ENCODE results near the gene PAXX. TPM values are rescaled to one million over a fixed set of nuclear protein-coding genes. Genes with fewer than 3 reads are reported as not detected.

PAXX gene
- total RNA-seq, result 10 to 100 TPM; 67.0 to 67.8 TPM
- polyA plus RNA-seq (2013, experiment 1 of 2), result 99.9 TPM
- polyA plus RNA-seq (2013, experiment 2 of 2), result 104 TPM
- total RNA-seq, result 19.4 to 97.3 (median 42.7) reads per million in 172 experiments

DNA sequence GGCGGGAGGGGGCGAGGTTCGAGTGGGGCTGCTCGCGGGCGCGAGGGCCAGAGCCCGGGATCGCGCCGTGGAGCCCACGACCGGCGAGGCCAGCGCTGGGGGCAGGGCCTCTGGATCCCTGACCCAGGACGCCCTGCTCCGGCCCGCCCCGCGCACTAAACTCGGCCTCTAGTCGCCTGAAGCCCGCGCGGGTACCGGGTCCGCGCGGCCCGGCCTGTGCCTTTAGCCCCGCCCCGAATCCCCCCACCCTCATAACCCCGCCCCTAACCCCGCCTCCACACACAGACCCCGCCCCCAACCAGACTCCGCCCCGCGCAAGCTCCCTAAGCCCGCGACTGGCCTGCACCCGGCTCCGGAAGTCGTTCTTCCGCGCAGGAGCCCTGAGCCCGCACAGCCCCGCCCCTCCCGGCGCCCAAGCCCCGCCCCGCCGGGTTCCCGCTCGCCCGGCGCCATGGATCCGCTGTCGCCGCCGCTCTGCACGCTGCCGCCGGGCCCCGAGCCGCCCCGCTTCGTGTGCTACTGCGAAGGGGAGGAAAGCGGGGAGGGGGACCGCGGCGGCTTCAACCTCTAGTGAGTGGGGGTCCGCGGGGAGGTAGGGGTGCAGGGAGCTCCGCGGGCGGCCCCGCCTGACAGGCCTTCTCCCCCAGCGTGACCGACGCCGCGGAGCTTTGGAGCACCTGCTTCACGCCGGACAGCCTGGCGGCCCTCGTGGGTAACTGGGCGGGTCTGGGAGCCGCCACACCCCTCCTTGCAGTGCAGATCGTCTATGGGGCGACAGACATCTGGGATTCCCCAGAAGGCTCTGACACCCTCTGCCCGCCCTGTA is at the start of gene PAXX:
PAXX (plus strand) TSS at position 430 of the 826 bp plus-strand sequence; CDS start at position 452, 22 bp downstream.
- H3K4me3 Mint-ChIP-seq, result peak within 1 kb of the TSS; percentile 91
- TF ChIP-seq CTCF (IDR thresholded peaks at IDR 0.05), result no peak
- intact Hi-C loops (cut with DNase I, micrococcal nuclease), result loop anchor here (1.0 to 5.0 kb wide), 4 partner anchors 13 to 415 kb away; no protein-coding TSS in a partner anchor
- peak; percentile 91 for ATAC-seq (ENCODE audit: poor library complexity)
- peaks cover 8% of the 10 kb centered on the region for H3K27me3 Mint-ChIP-seq
- Histone ChIP-seq H3K4me3 (ENCODE audit: low read length) (peak within 1 kb of the TSS; percentile 89), H3K27ac (ENCODE audit: low read depth in 1 of 2, low read length in 2 of 2) (peak within 1 kb of the TSS; percentile 57 to 76), H3K9me3 (ENCODE audit: control insufficient read depth in 1 of 2, insufficient read depth in 1 of 2, low read length in 2 of 2) (no peaks in the 10 kb centered on the region), H3K27me3 (ENCODE audit: control insufficient read depth in 1 of 2, insufficient read depth in 2 of 2, low read length in 2 of 2) (no peaks in the 10 kb centered on the region), H3K36me3 (ENCODE audit: insufficient read depth, low read length) (peaks cover 10% of the 10 kb centered on the region), H3K4me1 (ENCODE audit: insufficient read depth, low read length) (peaks cover 51% of the 10 kb centered on the region)
- CTCF ChIA-PET, result interaction anchor here (0.8 to 2.4 kb wide), 6 partner anchors 16 to 150 kb away, joined by 3 to 11 read pairs (median 4); partner anchors contain the start of genes AJM1 and NPDC1
- peak; percentile 89 to 97 (median 94) for DNase-seq
- H3K4me1 Mint-ChIP-seq (ENCODE audit: low read depth), result peaks cover 35% of the 10 kb centered on the region
- peak within 1 kb of the TSS; percentile 82 for H3K27ac Mint-ChIP-seq
- H3K36me3 Mint-ChIP-seq (ENCODE audit: low read depth), result peaks cover 8% of the 10 kb centered on the region
- no peaks in the 10 kb centered on the region for H3K9me3 Mint-ChIP-seq
- POLR2A ChIA-PET, result interaction anchor here (0.6 to 3.0 kb wide), 18 partner anchors 14 to 185 kb away, joined by 3 to 17 read pairs (median 4); partner anchors contain the start of genes ABCA2, C8G, FBXW5 and RABL6

DNA sequence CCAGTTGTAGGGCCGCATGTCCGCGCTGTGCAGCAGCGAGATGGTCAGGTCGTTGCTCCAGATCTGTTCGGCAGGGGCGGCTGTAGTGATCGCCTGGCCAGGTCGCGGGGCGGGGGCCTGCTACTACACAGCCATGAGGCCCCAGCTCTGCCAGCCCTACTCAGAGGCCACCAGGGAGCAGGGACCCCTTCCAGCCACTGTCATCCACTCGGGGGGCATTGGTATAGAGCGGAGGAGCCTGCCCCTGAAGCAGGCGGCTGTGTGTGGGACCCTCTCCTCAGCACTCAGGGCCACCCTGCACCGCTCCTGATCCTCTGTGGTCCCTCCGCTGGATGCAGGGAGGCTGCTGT is 49.4 kb upstream of the PAXX start:
- H3K4me3 Mint-ChIP-seq, result peak overlapping the region; percentile 69
- H3K9me3 Mint-ChIP-seq, result no peaks in the 10 kb centered on the region
- Histone ChIP-seq H3K27me3 (ENCODE audit: control insufficient read depth in 1 of 2, insufficient read depth in 2 of 2, low read length in 2 of 2) (no peaks in the 10 kb centered on the region), H3K36me3 (ENCODE audit: insufficient read depth, low read length) (peaks cover 34% of the 10 kb centered on the region), H3K4me3 (ENCODE audit: low read length) (no peak overlapping the region), H3K9me3 (ENCODE audit: control insufficient read depth in 1 of 2, insufficient read depth in 1 of 2, low read length in 2 of 2) (peaks cover 0 to 2% of the 10 kb centered on the region in 2 experiments), H3K4me1 (ENCODE audit: insufficient read depth, low read length) (peaks cover 36% of the 10 kb centered on the region), H3K27ac (ENCODE audit: low read depth in 1 of 2, low read length in 2 of 2) (no peak overlapping the region)
- peaks cover 5% of the 10 kb centered on the region for H3K4me1 Mint-ChIP-seq (ENCODE audit: low read depth)
- no peak for ATAC-seq (ENCODE audit: poor library complexity)
- DNase-seq, result no peak
- ChIA-PET CTCF (interaction anchor here (1.0 to 1.5 kb wide), 2 partner anchors 57 to 61 kb away, joined by 5 read pairs; partner anchors contain the start of gene TRAF2), POLR2A (no interaction called here)
- intact Hi-C loops (cut with DNase I, micrococcal nuclease), result loop anchor here (5.0 to 10.0 kb wide), 2 partner anchors 76 to 98 kb away; partner anchors contain the start of genes AJM1 (in 1 of the 2), EDF1 (in 1 of the 2) and PHPT1 (in 1 of the 2)
- H3K27ac Mint-ChIP-seq, result no peak overlapping the region
- H3K36me3 Mint-ChIP-seq (ENCODE audit: low read depth), result peaks cover 25% of the 10 kb centered on the region
- no peak for TF ChIP-seq CTCF (IDR thresholded peaks at IDR 0.05)
- no peaks in the 10 kb centered on the region for H3K27me3 Mint-ChIP-seq
